ENCODE measurements around the gene ZNF701. TPM values are rescaled to one million over a fixed set of nuclear protein-coding genes. Genes with fewer than 3 reads are reported as not detected.
A peak's percentile ranks its signal among the peaks of the same experiment; 100 is the strongest.
"Not testable (repeated sequence)": the region's sequence is repeated elsewhere in the genome, so short reads cannot be mapped to it uniquely, and the experiment has no call there.

ZNF701 gene
- total RNA-seq, 1 donor: 12.6 TPM

GRCh38 chr19:52554216-52554971 lies 15.7 kb upstream of the ZNF701 start:
- DNase-seq (ENCODE audit: low read depth): no peak
- TF ChIP-seq, protein P1, sequence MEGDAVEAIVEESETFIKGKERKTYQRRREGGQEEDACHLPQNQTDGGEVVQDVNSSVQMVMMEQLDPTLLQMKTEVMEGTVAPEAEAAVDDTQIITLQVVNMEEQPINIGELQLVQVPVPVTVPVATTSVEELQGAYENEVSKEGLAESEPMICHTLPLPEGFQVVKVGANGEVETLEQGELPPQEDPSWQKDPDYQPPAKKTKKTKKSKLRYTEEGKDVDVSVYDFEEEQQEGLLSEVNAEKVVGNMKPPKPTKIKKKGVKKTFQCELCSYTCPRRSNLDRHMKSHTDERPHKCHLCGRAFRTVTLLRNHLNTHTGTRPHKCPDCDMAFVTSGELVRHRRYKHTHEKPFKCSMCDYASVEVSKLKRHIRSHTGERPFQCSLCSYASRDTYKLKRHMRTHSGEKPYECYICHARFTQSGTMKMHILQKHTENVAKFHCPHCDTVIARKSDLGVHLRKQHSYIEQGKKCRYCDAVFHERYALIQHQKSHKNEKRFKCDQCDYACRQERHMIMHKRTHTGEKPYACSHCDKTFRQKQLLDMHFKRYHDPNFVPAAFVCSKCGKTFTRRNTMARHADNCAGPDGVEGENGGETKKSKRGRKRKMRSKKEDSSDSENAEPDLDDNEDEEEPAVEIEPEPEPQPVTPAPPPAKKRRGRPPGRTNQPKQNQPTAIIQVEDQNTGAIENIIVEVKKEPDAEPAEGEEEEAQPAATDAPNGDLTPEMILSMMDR (IDR thresholded peaks at IDR 0.05; ENCODE audit: insufficient read depth, low read length): no peak
- H3K4me3 ChIP-seq (ENCODE audit: low read depth, low read length): no peak overlapping the region

DNA sequence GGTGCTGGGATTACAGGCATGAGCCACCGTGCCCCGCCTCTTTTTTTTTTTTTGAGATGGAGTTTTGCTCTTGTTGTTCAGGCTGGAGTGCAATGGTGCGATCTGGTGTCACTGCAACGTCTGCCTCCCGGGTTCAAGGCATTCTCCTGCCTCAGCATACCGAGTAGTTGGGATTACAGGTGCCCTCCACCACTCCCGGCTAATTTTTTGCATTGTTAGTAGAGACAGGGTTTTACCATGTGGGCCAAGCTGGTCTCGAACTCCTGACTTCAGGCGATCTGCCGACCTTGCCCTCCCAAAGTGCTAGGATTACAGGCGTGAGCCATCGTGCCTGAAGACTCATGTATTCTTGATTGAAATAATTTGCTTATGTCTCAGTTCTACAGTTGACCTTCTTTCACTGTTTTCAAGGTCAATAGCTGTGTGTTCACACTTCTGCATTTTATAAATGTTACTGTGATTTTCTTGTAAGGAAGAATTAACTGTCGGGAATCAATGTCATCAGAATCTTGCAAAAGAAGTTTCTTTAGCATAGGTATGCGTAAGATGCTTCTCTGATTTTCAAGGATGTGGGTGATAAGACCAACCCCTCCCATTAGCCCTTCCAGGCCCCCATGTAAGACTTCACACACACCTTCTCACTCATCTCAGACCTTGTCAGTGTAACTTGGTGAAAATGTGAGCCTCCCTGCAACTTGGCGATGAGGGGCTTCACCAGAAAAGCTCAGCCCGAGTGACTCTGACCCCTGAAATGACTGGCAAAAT lies 12.7 kb upstream of the ZNF701 start:
- H3K4me3 ChIP-seq (ENCODE audit: low read depth, low read length): no peak overlapping the region
- TF ChIP-seq, protein P1 (IDR thresholded peaks at IDR 0.05; ENCODE audit: insufficient read depth, low read length): no peak
- no peak for DNase-seq (ENCODE audit: low read depth)

DNA sequence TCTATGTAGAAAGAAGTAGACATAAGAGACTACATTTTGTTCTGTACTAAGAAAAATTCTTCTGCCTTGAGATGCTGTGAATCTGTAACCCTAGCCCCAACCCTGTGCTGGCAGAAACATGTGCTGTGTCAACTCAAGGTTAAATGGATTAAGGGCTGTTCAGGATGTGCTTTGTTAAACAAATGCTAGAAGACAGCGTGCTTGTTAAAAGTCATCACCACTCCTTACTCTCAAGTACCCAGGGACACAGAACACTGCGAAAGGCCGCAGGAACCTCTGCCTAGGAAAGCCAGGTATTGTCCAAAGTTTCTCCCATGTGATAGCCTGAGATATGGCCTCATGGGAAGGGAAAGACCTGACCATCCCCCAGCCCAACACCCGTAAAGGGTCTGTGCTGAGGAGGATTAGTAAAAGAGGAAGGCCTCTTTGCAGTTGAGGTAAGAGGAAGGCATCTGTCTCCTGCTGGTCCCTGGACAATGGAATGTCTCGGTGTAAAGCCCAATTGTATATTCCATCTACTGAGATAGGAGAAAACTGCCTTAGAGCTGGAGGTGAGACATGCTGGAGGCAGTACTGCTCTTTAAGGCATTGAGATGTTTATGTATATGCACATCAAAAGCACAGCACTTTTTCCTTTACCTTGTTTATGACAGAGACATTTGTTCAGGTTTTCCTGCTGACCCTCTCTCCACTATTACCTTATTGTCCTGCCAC lies 11.2 kb upstream of the ZNF701 start:
- not testable (repeated sequence) for H3K4me3 ChIP-seq (ENCODE audit: low read depth, low read length); DNase-seq (ENCODE audit: low read depth)

DNA sequence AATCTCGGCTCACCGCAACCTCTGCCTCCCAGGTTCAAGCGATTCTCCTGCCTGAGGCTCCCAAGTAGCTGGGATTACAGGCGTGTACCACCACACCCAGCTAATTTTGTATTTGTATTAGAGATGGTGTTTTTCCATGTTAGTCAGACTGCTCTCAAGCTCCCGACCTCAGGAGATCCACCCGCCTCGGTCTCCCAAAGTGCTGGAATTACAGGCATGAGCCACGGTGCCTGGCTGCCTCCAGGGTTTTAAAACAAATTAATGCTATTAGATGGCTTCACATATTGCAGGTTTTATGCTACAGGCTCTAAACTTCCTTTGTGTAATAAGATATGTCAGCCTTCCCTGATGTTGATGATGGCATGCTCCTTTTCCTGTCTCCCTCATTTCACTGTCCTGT lies 8.5 kb upstream of the ZNF701 start:
- not testable (repeated sequence) for H3K4me3 ChIP-seq (ENCODE audit: low read depth, low read length); DNase-seq (ENCODE audit: low read depth)

- no peak for DNase-seq (ENCODE audit: low read depth)
- TF ChIP-seq, protein P1 (IDR thresholded peaks at IDR 0.05; ENCODE audit: insufficient read depth, low read length): no peak
- no peak overlapping the region for H3K4me3 ChIP-seq (ENCODE audit: low read depth, low read length)
Observed at GRCh38 chr19:52566121-52566520, 4.0 kb upstream of the ZNF701 start.

- no peak overlapping the region for H3K4me3 ChIP-seq (ENCODE audit: low read depth, low read length)
- TF ChIP-seq, protein P1 (IDR thresholded peaks at IDR 0.05; ENCODE audit: insufficient read depth, low read length): no peak
- peak; percentile 2 for DNase-seq (ENCODE audit: low read depth)
Observed at GRCh38 chr19:52566588-52566987, 3.5 kb upstream of the ZNF701 start.

DNA sequence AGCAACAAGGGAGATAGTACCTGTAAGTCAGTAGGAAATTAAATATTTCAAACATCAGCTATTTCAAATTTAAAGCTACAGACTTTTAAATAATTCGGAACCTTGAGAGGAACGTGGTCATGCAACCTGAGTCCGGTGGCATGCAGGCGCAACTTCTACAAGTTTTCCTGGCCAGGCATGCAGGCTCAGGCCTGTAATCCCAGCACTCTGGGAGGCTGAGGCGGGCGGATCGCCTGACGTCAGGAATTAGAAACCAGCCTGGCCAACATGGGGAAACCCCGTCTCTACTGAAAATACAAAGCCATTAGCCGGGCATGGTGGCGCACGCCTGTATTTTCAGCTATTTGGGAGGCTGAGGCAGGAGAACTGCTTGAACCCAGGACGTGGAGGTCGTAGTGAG lies 2.2 kb upstream of the ZNF701 start:
- no peak for DNase-seq (ENCODE audit: low read depth)
- no peak overlapping the region for H3K4me3 ChIP-seq (ENCODE audit: low read depth, low read length)
- TF ChIP-seq, protein P1 (IDR thresholded peaks at IDR 0.05; ENCODE audit: insufficient read depth, low read length): no peak

- not testable (repeated sequence) for DNase-seq (ENCODE audit: low read depth)
- H3K4me3 ChIP-seq (ENCODE audit: low read depth, low read length): peak overlapping the region; percentile 68
Observed at GRCh38 chr19:52569638-52569999, 468 bp upstream of the ZNF701 start.
